Measurements from ENCODE around the gene FAM118A. TPM values are rescaled to one million over a fixed set of nuclear protein-coding genes. Genes with fewer than 3 reads are reported as not detected.

The FAM118A gene
- total and polyA plus RNA-seq, 2 of the 8 experiments (the other 6 are each of a cell fraction or from before 2014, with no cell fraction given) = 8.5 to 18.6 TPM

DNA sequence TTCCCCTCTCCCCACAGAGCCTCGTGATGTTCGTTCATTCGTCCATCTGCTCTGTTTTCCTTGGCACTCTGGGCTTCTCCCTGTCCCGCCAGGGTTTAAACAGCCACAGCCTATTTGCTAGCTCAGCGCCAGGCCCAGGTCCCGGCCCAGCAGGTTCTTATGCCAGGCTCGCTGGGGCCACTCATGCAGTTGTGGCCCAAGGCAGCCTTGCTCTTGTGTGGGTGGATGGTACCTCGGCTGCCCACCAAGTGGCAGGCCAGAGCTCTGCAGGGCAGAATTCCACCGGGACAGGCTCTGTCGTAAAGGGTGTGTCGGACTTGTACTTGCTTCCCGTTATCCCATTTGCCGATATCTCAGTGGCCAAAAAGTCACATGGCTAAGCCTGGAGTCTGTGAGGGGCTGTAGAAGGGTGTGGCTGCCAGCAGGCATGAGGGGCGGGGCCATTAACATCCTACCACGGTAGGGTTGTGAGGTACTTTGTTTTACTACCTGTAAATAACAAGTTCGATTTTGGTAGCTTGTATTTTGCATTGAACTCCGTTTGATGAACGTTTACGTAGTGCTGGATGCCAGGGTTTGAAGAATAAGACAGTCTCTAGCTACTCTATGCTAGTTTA lies 7.9 kb downstream of the FAM118A start (continued):
- TF ChIP-seq, protein P1, sequence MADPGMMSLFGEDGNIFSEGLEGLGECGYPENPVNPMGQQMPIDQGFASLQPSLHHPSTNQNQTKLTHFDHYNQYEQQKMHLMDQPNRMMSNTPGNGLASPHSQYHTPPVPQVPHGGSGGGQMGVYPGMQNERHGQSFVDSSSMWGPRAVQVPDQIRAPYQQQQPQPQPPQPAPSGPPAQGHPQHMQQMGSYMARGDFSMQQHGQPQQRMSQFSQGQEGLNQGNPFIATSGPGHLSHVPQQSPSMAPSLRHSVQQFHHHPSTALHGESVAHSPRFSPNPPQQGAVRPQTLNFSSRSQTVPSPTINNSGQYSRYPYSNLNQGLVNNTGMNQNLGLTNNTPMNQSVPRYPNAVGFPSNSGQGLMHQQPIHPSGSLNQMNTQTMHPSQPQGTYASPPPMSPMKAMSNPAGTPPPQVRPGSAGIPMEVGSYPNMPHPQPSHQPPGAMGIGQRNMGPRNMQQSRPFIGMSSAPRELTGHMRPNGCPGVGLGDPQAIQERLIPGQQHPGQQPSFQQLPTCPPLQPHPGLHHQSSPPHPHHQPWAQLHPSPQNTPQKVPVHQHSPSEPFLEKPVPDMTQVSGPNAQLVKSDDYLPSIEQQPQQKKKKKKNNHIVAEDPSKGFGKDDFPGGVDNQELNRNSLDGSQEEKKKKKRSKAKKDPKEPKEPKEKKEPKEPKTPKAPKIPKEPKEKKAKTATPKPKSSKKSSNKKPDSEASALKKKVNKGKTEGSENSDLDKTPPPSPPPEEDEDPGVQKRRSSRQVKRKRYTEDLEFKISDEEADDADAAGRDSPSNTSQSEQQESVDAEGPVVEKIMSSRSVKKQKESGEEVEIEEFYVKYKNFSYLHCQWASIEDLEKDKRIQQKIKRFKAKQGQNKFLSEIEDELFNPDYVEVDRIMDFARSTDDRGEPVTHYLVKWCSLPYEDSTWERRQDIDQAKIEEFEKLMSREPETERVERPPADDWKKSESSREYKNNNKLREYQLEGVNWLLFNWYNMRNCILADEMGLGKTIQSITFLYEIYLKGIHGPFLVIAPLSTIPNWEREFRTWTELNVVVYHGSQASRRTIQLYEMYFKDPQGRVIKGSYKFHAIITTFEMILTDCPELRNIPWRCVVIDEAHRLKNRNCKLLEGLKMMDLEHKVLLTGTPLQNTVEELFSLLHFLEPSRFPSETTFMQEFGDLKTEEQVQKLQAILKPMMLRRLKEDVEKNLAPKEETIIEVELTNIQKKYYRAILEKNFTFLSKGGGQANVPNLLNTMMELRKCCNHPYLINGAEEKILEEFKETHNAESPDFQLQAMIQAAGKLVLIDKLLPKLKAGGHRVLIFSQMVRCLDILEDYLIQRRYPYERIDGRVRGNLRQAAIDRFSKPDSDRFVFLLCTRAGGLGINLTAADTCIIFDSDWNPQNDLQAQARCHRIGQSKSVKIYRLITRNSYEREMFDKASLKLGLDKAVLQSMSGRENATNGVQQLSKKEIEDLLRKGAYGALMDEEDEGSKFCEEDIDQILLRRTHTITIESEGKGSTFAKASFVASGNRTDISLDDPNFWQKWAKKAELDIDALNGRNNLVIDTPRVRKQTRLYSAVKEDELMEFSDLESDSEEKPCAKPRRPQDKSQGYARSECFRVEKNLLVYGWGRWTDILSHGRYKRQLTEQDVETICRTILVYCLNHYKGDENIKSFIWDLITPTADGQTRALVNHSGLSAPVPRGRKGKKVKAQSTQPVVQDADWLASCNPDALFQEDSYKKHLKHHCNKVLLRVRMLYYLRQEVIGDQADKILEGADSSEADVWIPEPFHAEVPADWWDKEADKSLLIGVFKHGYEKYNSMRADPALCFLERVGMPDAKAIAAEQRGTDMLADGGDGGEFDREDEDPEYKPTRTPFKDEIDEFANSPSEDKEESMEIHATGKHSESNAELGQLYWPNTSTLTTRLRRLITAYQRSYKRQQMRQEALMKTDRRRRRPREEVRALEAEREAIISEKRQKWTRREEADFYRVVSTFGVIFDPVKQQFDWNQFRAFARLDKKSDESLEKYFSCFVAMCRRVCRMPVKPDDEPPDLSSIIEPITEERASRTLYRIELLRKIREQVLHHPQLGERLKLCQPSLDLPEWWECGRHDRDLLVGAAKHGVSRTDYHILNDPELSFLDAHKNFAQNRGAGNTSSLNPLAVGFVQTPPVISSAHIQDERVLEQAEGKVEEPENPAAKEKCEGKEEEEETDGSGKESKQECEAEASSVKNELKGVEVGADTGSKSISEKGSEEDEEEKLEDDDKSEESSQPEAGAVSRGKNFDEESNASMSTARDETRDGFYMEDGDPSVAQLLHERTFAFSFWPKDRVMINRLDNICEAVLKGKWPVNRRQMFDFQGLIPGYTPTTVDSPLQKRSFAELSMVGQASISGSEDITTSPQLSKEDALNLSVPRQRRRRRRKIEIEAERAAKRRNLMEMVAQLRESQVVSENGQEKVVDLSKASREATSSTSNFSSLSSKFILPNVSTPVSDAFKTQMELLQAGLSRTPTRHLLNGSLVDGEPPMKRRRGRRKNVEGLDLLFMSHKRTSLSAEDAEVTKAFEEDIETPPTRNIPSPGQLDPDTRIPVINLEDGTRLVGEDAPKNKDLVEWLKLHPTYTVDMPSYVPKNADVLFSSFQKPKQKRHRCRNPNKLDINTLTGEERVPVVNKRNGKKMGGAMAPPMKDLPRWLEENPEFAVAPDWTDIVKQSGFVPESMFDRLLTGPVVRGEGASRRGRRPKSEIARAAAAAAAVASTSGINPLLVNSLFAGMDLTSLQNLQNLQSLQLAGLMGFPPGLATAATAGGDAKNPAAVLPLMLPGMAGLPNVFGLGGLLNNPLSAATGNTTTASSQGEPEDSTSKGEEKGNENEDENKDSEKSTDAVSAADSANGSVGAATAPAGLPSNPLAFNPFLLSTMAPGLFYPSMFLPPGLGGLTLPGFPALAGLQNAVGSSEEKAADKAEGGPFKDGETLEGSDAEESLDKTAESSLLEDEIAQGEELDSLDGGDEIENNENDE (IDR thresholded peaks at IDR 0.05; ENCODE audit: insufficient replicate concordance, low read length) = no peak
- TF ChIP-seq RAD21 (IDR thresholded peaks at IDR 0.05 in 1 of 2, conservative IDR thresholded peaks at IDR 0.05 in 1 of 2; ENCODE audit: low read depth in 2 of 2, low read length in 2 of 2) (peak in 1 of 2 experiments; percentile 60; a peak in 2 of 4 replicates), CHD2 (IDR thresholded peaks at IDR 0.05; ENCODE audit: low read length) (no peak), RFX5 (IDR thresholded peaks at IDR 0.05; ENCODE audit: borderline replicate concordance, low read depth, low read length) (no peak), CBX5 (IDR thresholded peaks at IDR 0.05; ENCODE audit: low read depth, low read length) (no peak), HDAC2 (IDR thresholded peaks at IDR 0.05; ENCODE audit: borderline replicate concordance in 1 of 2, low read depth in 2 of 2, low read length in 2 of 2) (no peak), SIX5 (IDR thresholded peaks at IDR 0.05; ENCODE audit: low read depth, low read length) (no peak), YY1 (IDR thresholded peaks at IDR 0.05; ENCODE audit: low read depth, low read length) (no peak)
- TF ChIP-seq, protein P2, sequence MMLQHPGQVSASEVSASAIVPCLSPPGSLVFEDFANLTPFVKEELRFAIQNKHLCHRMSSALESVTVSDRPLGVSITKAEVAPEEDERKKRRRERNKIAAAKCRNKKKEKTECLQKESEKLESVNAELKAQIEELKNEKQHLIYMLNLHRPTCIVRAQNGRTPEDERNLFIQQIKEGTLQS (IDR thresholded peaks at IDR 0.05; ENCODE audit: insufficient read depth, low read depth, low read length) = no peak
